Peyer's patch (tissue), 4 donors: ENCODE measurements around the gene GTPBP2.

Source experiments
- POLR2A ChIP-seq, 2 donors: fragments of 450-650 bp; IDR thresholded peaks; one replicate each; pipeline ENCODE4 v1.5.1; 2017; ENCODE audit warnings: antibody characterized with exemption in 2 of 2, mild to moderate bottlenecking in 2 of 2, moderate library complexity in 2 of 2
- TF ChIP-seq, protein P1 (sequence below), 6 experiments: fragments of 450-650 bp in 4 of 6; fragments of 200-600 bp in 2 of 6; sonication (generic) in 1 of 6; IDR thresholded peaks; one replicate each; pipeline ENCODE4 v1.5.1; 2017 to 2019; ENCODE audit warnings: antibody characterized with exemption in 6 of 6, mild to moderate bottlenecking in 3 of 6, moderate library complexity in 1 of 6

DNA sequence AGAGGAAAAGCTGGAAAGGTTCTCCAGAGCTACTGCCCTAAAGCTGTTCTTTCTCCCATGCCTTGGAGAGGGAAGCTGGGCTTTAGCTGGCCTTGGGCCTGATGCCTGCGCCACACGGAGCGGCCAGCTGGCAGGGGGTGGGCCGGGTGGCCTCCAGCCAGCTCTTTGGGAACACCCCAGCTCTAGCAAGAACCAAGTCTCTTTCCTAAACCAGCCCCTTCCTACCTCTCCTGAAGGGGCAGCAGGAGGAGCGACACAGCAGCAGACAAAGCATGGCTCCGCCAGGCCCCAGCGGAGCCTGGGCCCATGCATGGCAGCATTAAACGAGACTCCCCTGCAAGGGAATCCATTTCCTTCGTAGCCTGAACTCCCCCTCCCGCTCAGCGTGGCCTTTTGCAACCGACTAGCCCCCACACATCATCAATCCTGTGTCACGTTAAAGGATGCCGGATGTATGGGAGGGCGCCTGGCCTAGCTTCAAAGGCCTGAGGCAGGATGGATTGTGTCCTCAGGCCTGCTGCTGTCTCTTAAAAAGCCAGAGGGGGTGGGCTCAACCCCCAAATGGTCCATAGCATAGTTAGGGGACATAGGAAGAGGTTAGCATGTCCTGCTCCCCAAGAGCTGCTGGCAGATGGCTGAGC, 44.5 kb upstream of the GTPBP2 start:
- TF ChIP-seq, protein P1, sequence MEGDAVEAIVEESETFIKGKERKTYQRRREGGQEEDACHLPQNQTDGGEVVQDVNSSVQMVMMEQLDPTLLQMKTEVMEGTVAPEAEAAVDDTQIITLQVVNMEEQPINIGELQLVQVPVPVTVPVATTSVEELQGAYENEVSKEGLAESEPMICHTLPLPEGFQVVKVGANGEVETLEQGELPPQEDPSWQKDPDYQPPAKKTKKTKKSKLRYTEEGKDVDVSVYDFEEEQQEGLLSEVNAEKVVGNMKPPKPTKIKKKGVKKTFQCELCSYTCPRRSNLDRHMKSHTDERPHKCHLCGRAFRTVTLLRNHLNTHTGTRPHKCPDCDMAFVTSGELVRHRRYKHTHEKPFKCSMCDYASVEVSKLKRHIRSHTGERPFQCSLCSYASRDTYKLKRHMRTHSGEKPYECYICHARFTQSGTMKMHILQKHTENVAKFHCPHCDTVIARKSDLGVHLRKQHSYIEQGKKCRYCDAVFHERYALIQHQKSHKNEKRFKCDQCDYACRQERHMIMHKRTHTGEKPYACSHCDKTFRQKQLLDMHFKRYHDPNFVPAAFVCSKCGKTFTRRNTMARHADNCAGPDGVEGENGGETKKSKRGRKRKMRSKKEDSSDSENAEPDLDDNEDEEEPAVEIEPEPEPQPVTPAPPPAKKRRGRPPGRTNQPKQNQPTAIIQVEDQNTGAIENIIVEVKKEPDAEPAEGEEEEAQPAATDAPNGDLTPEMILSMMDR (IDR thresholded peaks at IDR 0.05): no peak
- no peak for TF ChIP-seq POLR2A (IDR thresholded peaks at IDR 0.05)
